LNCaP clone FGC (cell line): ENCODE results near the gene BCL11B.

ENCODE experiments used
- DNase-seq: peaks from one replicate; pipeline ENCODE4 v3.0.0-alpha.2; 2011; ENCODE audit warnings: low read depth
- H3K4me3 ChIP-seq: 2 replicates; pipeline ENCODE4 v1.5.1; 2011; ENCODE audit warnings: mild to moderate bottlenecking, low read depth, low read length, control low read depth
- TF ChIP-seq, protein P1 (sequence below): IDR thresholded peaks from 2 replicates; pipeline ENCODE4 v1.5.1; 2012; ENCODE audit warnings: mild to moderate bottlenecking; ENCODE audit not compliant: control insufficient read depth, insufficient read depth; ENCODE audit errors: extremely low read depth

BCL11B gene

DNA sequence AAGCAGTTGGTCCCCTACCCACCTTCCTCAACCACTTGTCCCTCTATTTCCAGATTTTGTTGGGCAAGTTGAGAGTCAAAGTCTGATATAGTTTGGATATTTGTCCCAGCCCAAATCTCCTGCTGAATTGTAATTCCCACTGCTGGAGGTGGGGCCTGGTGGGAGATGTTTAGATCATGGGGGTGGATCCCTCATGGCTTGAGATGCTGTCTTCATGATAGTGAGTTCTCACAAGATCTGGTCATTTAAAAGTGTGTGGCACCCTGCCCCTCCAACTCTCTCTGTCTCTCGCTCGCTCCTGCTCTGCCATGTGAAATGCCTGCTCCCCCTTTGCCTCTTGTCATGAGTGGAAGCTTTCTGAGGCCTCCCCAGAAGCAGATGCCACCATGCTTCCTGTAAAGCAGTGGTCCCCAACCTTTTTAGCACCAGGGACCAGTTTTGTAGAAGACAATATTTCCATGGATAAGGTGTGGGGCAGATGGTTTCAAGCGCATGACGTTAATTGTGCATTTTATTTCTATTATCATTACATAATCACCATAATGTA lies 37.3 kb upstream of the BCL11B start:
- no peak for DNase-seq
- TF ChIP-seq, protein P1, sequence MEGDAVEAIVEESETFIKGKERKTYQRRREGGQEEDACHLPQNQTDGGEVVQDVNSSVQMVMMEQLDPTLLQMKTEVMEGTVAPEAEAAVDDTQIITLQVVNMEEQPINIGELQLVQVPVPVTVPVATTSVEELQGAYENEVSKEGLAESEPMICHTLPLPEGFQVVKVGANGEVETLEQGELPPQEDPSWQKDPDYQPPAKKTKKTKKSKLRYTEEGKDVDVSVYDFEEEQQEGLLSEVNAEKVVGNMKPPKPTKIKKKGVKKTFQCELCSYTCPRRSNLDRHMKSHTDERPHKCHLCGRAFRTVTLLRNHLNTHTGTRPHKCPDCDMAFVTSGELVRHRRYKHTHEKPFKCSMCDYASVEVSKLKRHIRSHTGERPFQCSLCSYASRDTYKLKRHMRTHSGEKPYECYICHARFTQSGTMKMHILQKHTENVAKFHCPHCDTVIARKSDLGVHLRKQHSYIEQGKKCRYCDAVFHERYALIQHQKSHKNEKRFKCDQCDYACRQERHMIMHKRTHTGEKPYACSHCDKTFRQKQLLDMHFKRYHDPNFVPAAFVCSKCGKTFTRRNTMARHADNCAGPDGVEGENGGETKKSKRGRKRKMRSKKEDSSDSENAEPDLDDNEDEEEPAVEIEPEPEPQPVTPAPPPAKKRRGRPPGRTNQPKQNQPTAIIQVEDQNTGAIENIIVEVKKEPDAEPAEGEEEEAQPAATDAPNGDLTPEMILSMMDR, result no peak
- H3K4me3 ChIP-seq, result no peak overlapping the region

DNA sequence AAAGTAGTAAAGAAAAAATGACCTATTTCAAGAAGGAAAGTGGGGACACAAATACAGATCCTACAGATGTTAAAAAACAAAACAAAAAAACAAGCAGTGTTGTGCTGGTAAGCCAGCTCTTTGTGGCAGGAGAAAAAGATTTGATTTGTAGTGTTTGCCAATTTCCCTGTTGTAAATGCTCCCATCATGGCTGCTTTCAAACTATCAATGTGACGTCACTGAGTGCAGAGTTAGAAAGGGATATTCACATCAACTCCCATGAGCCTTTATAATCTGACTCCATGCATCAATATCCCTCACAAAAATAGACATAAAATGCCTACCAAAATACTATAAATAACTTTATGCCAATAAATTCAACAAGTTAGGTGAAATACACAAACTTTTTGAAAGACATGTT lies 32.2 kb upstream of the BCL11B start:
- H3K4me3 ChIP-seq, result no peak overlapping the region
- TF ChIP-seq, protein P1, result no peak
- no peak for DNase-seq

- DNase-seq, result no peak
- TF ChIP-seq, protein P1, result no peak
- no peak overlapping the region for H3K4me3 ChIP-seq
Observed at GRCh38 chr14:99300190-99300589, 28.2 kb upstream of the BCL11B start.

- DNase-seq, result no peak
- TF ChIP-seq, protein P1, result no peak; the same call in 1 of the 2 replicates
- H3K4me3 ChIP-seq, result no peak overlapping the region
Observed at GRCh38 chr14:99296517-99296916, 24.5 kb upstream of the BCL11B start.

DNA sequence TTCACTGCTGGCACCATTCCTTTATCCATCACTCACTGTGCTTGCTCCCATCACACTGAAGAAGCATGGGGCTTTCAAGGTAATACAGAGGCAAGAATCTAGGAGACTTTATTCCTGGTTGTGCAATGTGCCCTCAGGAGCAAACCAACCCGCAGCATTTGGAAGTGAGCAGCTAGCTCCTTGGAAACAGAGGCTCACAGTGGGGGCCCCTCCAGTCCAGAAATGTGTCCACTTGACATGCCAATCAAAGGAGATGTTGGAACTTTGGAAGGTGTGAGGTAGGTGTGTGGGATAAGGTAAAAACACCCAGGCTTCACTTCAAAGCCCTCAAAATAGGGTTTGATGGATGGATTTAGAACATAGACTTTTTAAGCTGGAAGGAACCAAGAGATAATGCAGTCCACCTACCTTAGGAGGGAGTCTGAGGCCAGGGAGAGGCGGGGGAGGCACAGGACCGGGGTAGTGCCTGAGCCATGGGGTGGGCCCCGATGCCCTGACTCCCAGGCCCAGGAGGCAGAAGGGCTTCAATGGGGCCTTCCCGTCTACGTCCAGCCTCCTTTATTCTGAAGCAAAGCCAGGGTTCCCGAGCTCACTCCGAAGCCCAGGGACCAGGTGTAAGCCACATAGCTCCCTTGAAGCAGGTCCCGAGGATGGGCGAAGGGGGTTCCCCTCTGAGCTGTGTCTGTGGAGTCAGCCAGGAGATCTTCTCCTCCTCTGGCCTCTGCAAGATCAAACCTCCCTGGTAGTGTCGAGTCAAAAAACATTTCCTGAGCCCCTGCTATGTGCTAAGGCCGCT lies 17.6 kb upstream of the BCL11B start:
- TF ChIP-seq, protein P1, result no peak
- no peak for DNase-seq
- H3K4me3 ChIP-seq, result no peak overlapping the region

- DNase-seq, result no peak
Observed at GRCh38 chr14:99288948-99289347, 17.0 kb upstream of the BCL11B start.

More at GRCh38 chr14:99288948-99289347, 17.0 kb upstream of the BCL11B start:
- TF ChIP-seq, protein P1, result no peak
- no peak overlapping the region for H3K4me3 ChIP-seq
